ENCODE data around the gene ZNF740. TPM values are rescaled to one million over a fixed set of nuclear protein-coding genes. Genes with fewer than 3 reads are reported as not detected.

The ZNF740 gene
- polyA plus RNA-seq, 2 donors = 4.7 to 5.3 TPM

GRCh38 chr12:53208877-53209463 is 28.4 kb downstream of the ZNF740 start:
- peaks cover 0 to 3% of the 10 kb centered on the region in 2 donors for H3K9me3 ChIP-seq (ENCODE audit: control insufficient read depth in 2 of 2, insufficient read depth in 1 of 2, low read depth in 1 of 2, low read length in 1 of 2)
- H3K36me3 ChIP-seq (ENCODE audit: control insufficient read depth in 2 of 2, insufficient read depth in 2 of 2, low read length in 1 of 2) = peaks cover 19 to 35% of the 10 kb centered on the region in 2 donors
- no peak overlapping the region for H3K4me3 ChIP-seq (ENCODE audit: low read depth in 1 of 2, low read length in 2 of 2)
- 54 to 62% methylated on average over 7 of the region's 7 CpGs for WGBS, 2 donors
- H3K27ac ChIP-seq (ENCODE audit: low read depth in 2 of 2, low read length in 1 of 2) = peak overlapping the region in 1 of 2 donors; percentile 57
- H3K27me3 ChIP-seq (ENCODE audit: control insufficient read depth in 1 of 2, insufficient read depth in 2 of 2, low read length in 2 of 2) = no peaks in the 10 kb centered on the region
- H3K4me1 ChIP-seq (ENCODE audit: control insufficient read depth in 2 of 2, insufficient read depth in 2 of 2, low read length in 1 of 2) = peaks cover 3 to 4% of the 10 kb centered on the region in 2 donors

- no peaks in the 10 kb centered on the region for H3K27me3 ChIP-seq (ENCODE audit: control insufficient read depth in 1 of 2, insufficient read depth in 2 of 2, low read length in 2 of 2)
- H3K4me1 ChIP-seq (ENCODE audit: control insufficient read depth in 2 of 2, insufficient read depth in 2 of 2, low read length in 1 of 2) = peaks cover 4 to 6% of the 10 kb centered on the region in 2 donors
- peaks cover 0 to 3% of the 10 kb centered on the region in 2 donors for H3K9me3 ChIP-seq (ENCODE audit: control insufficient read depth in 2 of 2, insufficient read depth in 1 of 2, low read depth in 1 of 2, low read length in 1 of 2)
- peaks cover 35 to 51% of the 10 kb centered on the region in 2 donors for H3K36me3 ChIP-seq (ENCODE audit: control insufficient read depth in 2 of 2, insufficient read depth in 2 of 2, low read length in 1 of 2)
- H3K4me3 ChIP-seq (ENCODE audit: low read depth in 1 of 2, low read length in 2 of 2) = no peak overlapping the region
- WGBS, 2 donors = 72 to 82% methylated on average over 4 of the region's 4 CpGs
- H3K27ac ChIP-seq (ENCODE audit: low read depth in 2 of 2, low read length in 1 of 2) = no peak overlapping the region
Measured at GRCh38 chr12:53210843-53211242, 30.3 kb downstream of the ZNF740 start.

- no peak overlapping the region for H3K4me3 ChIP-seq (ENCODE audit: low read depth in 1 of 2, low read length in 2 of 2)
- 88 to 90% methylated on average over 13 of the region's 13 CpGs for WGBS, 2 donors
- H3K4me1 ChIP-seq (ENCODE audit: control insufficient read depth in 2 of 2, insufficient read depth in 2 of 2, low read length in 1 of 2) = peaks cover 4 to 7% of the 10 kb centered on the region in 2 donors
- H3K27me3 ChIP-seq (ENCODE audit: control insufficient read depth in 1 of 2, insufficient read depth in 2 of 2, low read length in 2 of 2) = no peaks in the 10 kb centered on the region
- peaks cover 0 to 3% of the 10 kb centered on the region in 2 donors for H3K9me3 ChIP-seq (ENCODE audit: control insufficient read depth in 2 of 2, insufficient read depth in 1 of 2, low read depth in 1 of 2, low read length in 1 of 2)
- H3K27ac ChIP-seq (ENCODE audit: low read depth in 2 of 2, low read length in 1 of 2) = peak overlapping the region in 1 of 2 donors; percentile 15
- peaks cover 35 to 51% of the 10 kb centered on the region in 2 donors for H3K36me3 ChIP-seq (ENCODE audit: control insufficient read depth in 2 of 2, insufficient read depth in 2 of 2, low read length in 1 of 2)
Measured at GRCh38 chr12:53211476-53212381, 31.2 kb downstream of the ZNF740 start.

- Histone ChIP-seq H3K4me1 (ENCODE audit: control insufficient read depth in 2 of 2, insufficient read depth in 2 of 2, low read length in 1 of 2) (peaks cover 10 to 15% of the 10 kb centered on the region in 2 donors), H3K36me3 (ENCODE audit: control insufficient read depth in 2 of 2, insufficient read depth in 2 of 2, low read length in 1 of 2) (peaks cover 35 to 51% of the 10 kb centered on the region in 2 donors), H3K27ac (ENCODE audit: low read depth in 2 of 2, low read length in 1 of 2) (no peak overlapping the region), H3K27me3 (ENCODE audit: control insufficient read depth in 1 of 2, insufficient read depth in 2 of 2, low read length in 2 of 2) (no peaks in the 10 kb centered on the region), H3K4me3 (ENCODE audit: low read depth in 1 of 2, low read length in 2 of 2) (no peak overlapping the region), H3K9me3 (ENCODE audit: control insufficient read depth in 2 of 2, insufficient read depth in 1 of 2, low read depth in 1 of 2, low read length in 1 of 2) (peaks cover 0 to 3% of the 10 kb centered on the region in 2 donors)
- 41 to 44% methylated on average over 12 of the region's 12 CpGs for WGBS, 2 donors
Measured at GRCh38 chr12:53212931-53213330, 32.4 kb downstream of the ZNF740 start.

- Histone ChIP-seq H3K27me3 (ENCODE audit: control insufficient read depth in 1 of 2, insufficient read depth in 2 of 2, low read length in 2 of 2) (no peaks in the 10 kb centered on the region), H3K27ac (ENCODE audit: low read depth in 2 of 2, low read length in 1 of 2) (peak overlapping the region in 1 of 2 donors; percentile 5), H3K9me3 (ENCODE audit: control insufficient read depth in 2 of 2, insufficient read depth in 1 of 2, low read depth in 1 of 2, low read length in 1 of 2) (peaks cover 0 to 3% of the 10 kb centered on the region in 2 donors), H3K4me1 (ENCODE audit: control insufficient read depth in 2 of 2, insufficient read depth in 2 of 2, low read length in 1 of 2) (peaks cover 10 to 17% of the 10 kb centered on the region in 2 donors), H3K4me3 (ENCODE audit: low read depth in 1 of 2, low read length in 2 of 2) (no peak overlapping the region), H3K36me3 (ENCODE audit: control insufficient read depth in 2 of 2, insufficient read depth in 2 of 2, low read length in 1 of 2) (peaks cover 35 to 51% of the 10 kb centered on the region in 2 donors)
- WGBS, 2 donors = 13 to 14% methylated on average over 14 of the region's 14 CpGs
Measured at GRCh38 chr12:53213348-53213747, 32.8 kb downstream of the ZNF740 start.

GRCh38 chr12:53214221-53214620 is 33.7 kb downstream of the ZNF740 start:
- Histone ChIP-seq H3K27ac (ENCODE audit: low read depth in 2 of 2, low read length in 1 of 2) (peak overlapping the region; percentile 19 to 65), H3K4me1 (ENCODE audit: control insufficient read depth in 2 of 2, insufficient read depth in 2 of 2, low read length in 1 of 2) (peaks cover 8 to 17% of the 10 kb centered on the region in 2 donors), H3K27me3 (ENCODE audit: control insufficient read depth in 1 of 2, insufficient read depth in 2 of 2, low read length in 2 of 2) (no peaks in the 10 kb centered on the region), H3K36me3 (ENCODE audit: control insufficient read depth in 2 of 2, insufficient read depth in 2 of 2, low read length in 1 of 2) (peaks cover 35 to 51% of the 10 kb centered on the region in 2 donors), H3K4me3 (ENCODE audit: low read depth in 1 of 2, low read length in 2 of 2) (no peak overlapping the region), H3K9me3 (ENCODE audit: control insufficient read depth in 2 of 2, insufficient read depth in 1 of 2, low read depth in 1 of 2, low read length in 1 of 2) (peaks cover 0 to 3% of the 10 kb centered on the region in 2 donors)
- WGBS, 2 donors = 69 to 76% methylated on average over 5 of the region's 5 CpGs

GRCh38 chr12:53214687-53215455 is 34.3 kb downstream of the ZNF740 start:
- H3K9me3 ChIP-seq (ENCODE audit: control insufficient read depth in 2 of 2, insufficient read depth in 1 of 2, low read depth in 1 of 2, low read length in 1 of 2) = peaks cover 0 to 3% of the 10 kb centered on the region in 2 donors
- 68 to 71% methylated on average over 12 of the region's 12 CpGs for WGBS, 2 donors
- no peaks in the 10 kb centered on the region for H3K27me3 ChIP-seq (ENCODE audit: control insufficient read depth in 1 of 2, insufficient read depth in 2 of 2, low read length in 2 of 2)
- peaks cover 8 to 20% of the 10 kb centered on the region in 2 donors for H3K4me1 ChIP-seq (ENCODE audit: control insufficient read depth in 2 of 2, insufficient read depth in 2 of 2, low read length in 1 of 2)
- H3K36me3 ChIP-seq (ENCODE audit: control insufficient read depth in 2 of 2, insufficient read depth in 2 of 2, low read length in 1 of 2) = peaks cover 35 to 51% of the 10 kb centered on the region in 2 donors
- peak overlapping the region; percentile 5 to 65 for H3K27ac ChIP-seq (ENCODE audit: low read depth in 2 of 2, low read length in 1 of 2)
- no peak overlapping the region for H3K4me3 ChIP-seq (ENCODE audit: low read depth in 1 of 2, low read length in 2 of 2)

GRCh38 chr12:53215497-53215896 is 35.0 kb downstream of the ZNF740 start:
- Histone ChIP-seq H3K36me3 (ENCODE audit: control insufficient read depth in 2 of 2, insufficient read depth in 2 of 2, low read length in 1 of 2) (peaks cover 34 to 47% of the 10 kb centered on the region in 2 donors), H3K9me3 (ENCODE audit: control insufficient read depth in 2 of 2, insufficient read depth in 1 of 2, low read depth in 1 of 2, low read length in 1 of 2) (peaks cover 0 to 3% of the 10 kb centered on the region in 2 donors), H3K4me1 (ENCODE audit: control insufficient read depth in 2 of 2, insufficient read depth in 2 of 2, low read length in 1 of 2) (peaks cover 8 to 20% of the 10 kb centered on the region in 2 donors), H3K4me3 (ENCODE audit: low read depth in 1 of 2, low read length in 2 of 2) (no peak overlapping the region), H3K27ac (ENCODE audit: low read depth in 2 of 2, low read length in 1 of 2) (peak overlapping the region; percentile 5 to 65), H3K27me3 (ENCODE audit: control insufficient read depth in 1 of 2, insufficient read depth in 2 of 2, low read length in 2 of 2) (no peaks in the 10 kb centered on the region)
- WGBS, 2 donors = 84% methylated on average over 8 of the region's 8 CpGs
